ENCODE measurements around the gene PNLIPRP1. TPM values are rescaled to one million over a fixed set of nuclear protein-coding genes. Genes with fewer than 3 reads are reported as not detected.

The PNLIPRP1 gene
- not detected in 2 replicates for total RNA-seq

DNA sequence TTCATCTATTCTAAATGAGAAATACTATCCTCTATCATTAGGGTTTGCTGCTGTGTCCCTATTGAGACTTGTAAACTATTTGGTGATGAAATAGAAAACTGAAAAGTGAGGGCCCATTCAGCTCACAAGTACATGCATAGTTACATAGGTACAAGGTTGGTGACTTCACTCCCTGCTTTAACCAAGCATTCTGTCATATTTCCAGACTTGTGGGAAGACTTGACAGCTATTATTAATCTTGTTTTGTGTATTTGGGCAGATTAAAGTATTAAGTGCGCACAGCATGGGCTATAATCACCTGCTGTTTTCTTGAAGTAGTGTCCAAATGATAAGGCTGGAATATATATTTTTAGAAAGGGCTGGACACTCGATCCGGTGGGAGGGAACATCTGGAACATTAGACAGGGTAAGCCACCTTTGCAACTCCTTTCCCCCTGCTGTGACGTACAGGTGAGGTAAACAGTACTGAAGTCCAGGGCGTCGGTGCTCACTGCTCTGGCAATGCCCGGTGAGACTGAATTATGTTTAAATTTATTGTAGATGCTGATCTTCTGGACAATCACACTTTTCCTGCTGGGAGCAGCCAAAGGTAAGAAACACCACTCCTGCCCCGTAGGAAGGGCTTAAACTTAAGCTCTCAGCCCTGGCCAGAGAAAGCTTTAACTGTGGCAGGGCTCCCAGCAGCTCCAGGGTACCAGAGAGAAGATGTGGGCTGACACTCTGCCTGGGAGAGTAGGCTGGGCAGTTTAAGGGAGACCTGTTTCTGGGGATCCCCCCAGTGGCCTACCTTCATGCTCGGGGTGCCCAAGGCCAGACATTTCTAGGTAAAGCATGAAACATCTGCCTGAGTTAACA lies at the start of gene PNLIPRP1:
TSS of gene PNLIPRP1 (plus strand) at position 370 of the 855 bp plus-strand sequence. CDS start at position 541, 171 bp downstream.
- no peak within 1 kb of the TSS for H3K4me3 ChIP-seq (ENCODE audit: insufficient read depth, low read length)
- no peaks in the 10 kb centered on the region for H3K79me2 ChIP-seq (ENCODE audit: insufficient read depth, low read length)
- H3K4me2 ChIP-seq (ENCODE audit: insufficient read depth, low read length): no peak within 1 kb of the TSS
- no peaks in the 10 kb centered on the region for H3K27me3 ChIP-seq (ENCODE audit: insufficient read depth, low read length)
- H3K4me1 ChIP-seq (ENCODE audit: insufficient read depth, low read length): no peaks in the 10 kb centered on the region
- no peak within 1 kb of the TSS for H3K27ac ChIP-seq (ENCODE audit: low read depth, low read length)
- no peak for TF ChIP-seq CTCF (IDR thresholded peaks at IDR 0.05; ENCODE audit: extremely low read depth, low read depth, low read length)
- no peak within 1 kb of the TSS for H2AFZ ChIP-seq (ENCODE audit: low read length)
- no peak for DNase-seq (ENCODE audit: insufficient read length, low spot score, missing footprints)
- H3K9me3 ChIP-seq (ENCODE audit: low read depth, low read length): no peaks in the 10 kb centered on the region
- H4K20me1 ChIP-seq (ENCODE audit: insufficient read depth, low read length): no peaks in the 10 kb centered on the region
- no peaks in the 10 kb centered on the region for H3K36me3 ChIP-seq (ENCODE audit: insufficient read depth, low read length)

GRCh38 chr10:116542007-116542677 lies 48.6 kb upstream of the PNLIPRP1 start:
- Histone ChIP-seq H3K4me2 (ENCODE audit: insufficient read depth, low read length) (no peak overlapping the region), H3K79me2 (ENCODE audit: insufficient read depth, low read length) (no peaks in the 10 kb centered on the region), H3K27me3 (ENCODE audit: insufficient read depth, low read length) (no peaks in the 10 kb centered on the region), H3K27ac (ENCODE audit: low read depth, low read length) (no peak overlapping the region), H3K9me3 (ENCODE audit: low read depth, low read length) (no peaks in the 10 kb centered on the region), H4K20me1 (ENCODE audit: insufficient read depth, low read length) (no peaks in the 10 kb centered on the region), H2AFZ (ENCODE audit: low read length) (no peak overlapping the region), H3K4me1 (ENCODE audit: insufficient read depth, low read length) (no peaks in the 10 kb centered on the region), H3K36me3 (ENCODE audit: insufficient read depth, low read length) (no peaks in the 10 kb centered on the region), H3K4me3 (ENCODE audit: insufficient read depth, low read length) (no peak overlapping the region)
- TF ChIP-seq CTCF (IDR thresholded peaks at IDR 0.05; ENCODE audit: extremely low read depth, low read depth, low read length): no peak
- DNase-seq (ENCODE audit: insufficient read length, low spot score, missing footprints): no peak

- no peaks in the 10 kb centered on the region for H3K4me1 ChIP-seq (ENCODE audit: insufficient read depth, low read length)
- H3K4me3 ChIP-seq (ENCODE audit: insufficient read depth, low read length): no peak overlapping the region
- no peaks in the 10 kb centered on the region for H3K9me3 ChIP-seq (ENCODE audit: low read depth, low read length)
- DNase-seq (ENCODE audit: insufficient read length, low spot score, missing footprints): peak; percentile 19
- no peak for TF ChIP-seq CTCF (IDR thresholded peaks at IDR 0.05; ENCODE audit: extremely low read depth, low read depth, low read length)
- no peaks in the 10 kb centered on the region for H4K20me1 ChIP-seq (ENCODE audit: insufficient read depth, low read length)
- no peak overlapping the region for H2AFZ ChIP-seq (ENCODE audit: low read length)
- H3K27ac ChIP-seq (ENCODE audit: low read depth, low read length): no peak overlapping the region
- no peak overlapping the region for H3K4me2 ChIP-seq (ENCODE audit: insufficient read depth, low read length)
- no peaks in the 10 kb centered on the region for H3K27me3 ChIP-seq (ENCODE audit: insufficient read depth, low read length)
- H3K36me3 ChIP-seq (ENCODE audit: insufficient read depth, low read length): no peaks in the 10 kb centered on the region
- no peaks in the 10 kb centered on the region for H3K79me2 ChIP-seq (ENCODE audit: insufficient read depth, low read length)
These were observed 45.6 kb upstream of the PNLIPRP1 start for GRCh38 chr10:116545122-116545521.

- Histone ChIP-seq H3K27me3 (ENCODE audit: insufficient read depth, low read length) (no peaks in the 10 kb centered on the region), H3K9me3 (ENCODE audit: low read depth, low read length) (no peaks in the 10 kb centered on the region), H3K79me2 (ENCODE audit: insufficient read depth, low read length) (no peaks in the 10 kb centered on the region), H3K27ac (ENCODE audit: low read depth, low read length) (no peak within 1 kb of the TSS), H2AFZ (ENCODE audit: low read length) (no peak within 1 kb of the TSS), H4K20me1 (ENCODE audit: insufficient read depth, low read length) (no peaks in the 10 kb centered on the region), H3K4me2 (ENCODE audit: insufficient read depth, low read length) (no peak within 1 kb of the TSS), H3K4me3 (ENCODE audit: insufficient read depth, low read length) (no peak within 1 kb of the TSS), H3K36me3 (ENCODE audit: insufficient read depth, low read length) (no peaks in the 10 kb centered on the region), H3K4me1 (ENCODE audit: insufficient read depth, low read length) (no peaks in the 10 kb centered on the region)
- no peak for TF ChIP-seq CTCF (IDR thresholded peaks at IDR 0.05; ENCODE audit: extremely low read depth, low read depth, low read length)
- no peak for DNase-seq (ENCODE audit: insufficient read length, low spot score, missing footprints)
These were observed 45.0 kb upstream of the PNLIPRP1 start, which contains the start of gene PNLIP for GRCh38 chr10:116545756-116546155. Gene PNLIP (plus strand): TSS chr10:116545931. CDS start chr10:116546093, 162 bp downstream.

Data from osteoblast (primary cell).